ENCODE results near the gene CYP2W1.

The CYP2W1 gene

GRCh38 chr7:1013581-1013980 lies 30.6 kb downstream of the CYP2W1 start (continued):
- TF ChIP-seq ZBTB11 (tag by site-specific recombination; conservative IDR thresholded peaks at IDR 0.05; ENCODE audit: low read depth) (no peak), ZNF2 (tag by site-specific recombination; IDR thresholded peaks at IDR 0.05) (no peak), ZIC2 (tag by site-specific recombination; IDR thresholded peaks at IDR 0.05) (no peak), ZNF626 (tag by site-specific recombination; IDR thresholded peaks at IDR 0.05) (no peak), ZNF140 (tag by site-specific recombination; IDR thresholded peaks at IDR 0.05) (no peak)

GRCh38 chr7:1014681-1015080 lies 31.7 kb downstream of the CYP2W1 start:
- CTCF ChIA-PET: no interaction called here
- POLR2A ChIA-PET: no interaction called here
- Histone ChIP-seq H3K9me3 (ENCODE audit: control insufficient read depth, insufficient read depth, low read depth, low read length) (no peaks in the 10 kb centered on the region), H3K27ac (ENCODE audit: extremely low read depth, low read depth, low read length) (no peak overlapping the region), H3K4me1 (ENCODE audit: control insufficient read depth, insufficient read depth, low read length) (no peaks in the 10 kb centered on the region), H3K4me3 (ENCODE audit: low read depth, low read length) (no peak overlapping the region), H3K36me3 (ENCODE audit: control insufficient read depth in 2 of 2, insufficient read depth in 1 of 2, low read length in 2 of 2) (peaks cover 0 to under 1% of the 10 kb centered on the region in 2 experiments; a peak in 1 of 3 replicates)
- no peak for TF ChIP-seq SETDB1 (IDR thresholded peaks at IDR 0.05; ENCODE audit: insufficient read length, low read length)
- no peak for TF ChIP-seq BCL6B (tag by site-specific recombination; IDR thresholded peaks at IDR 0.05)
- no peak for TF ChIP-seq ZNF670 (tag by site-specific recombination; IDR thresholded peaks at IDR 0.05; ENCODE audit: low read depth)
- TF ChIP-seq ZNF274 (IDR thresholded peaks at IDR 0.05; ENCODE audit: low read length): no peak
- no peak for TF ChIP-seq ZNF274 (tag by site-specific recombination; IDR thresholded peaks at IDR 0.05; ENCODE audit: borderline replicate concordance)
- no peak for TF ChIP-seq ZNF311 (tag by site-specific recombination; IDR thresholded peaks at IDR 0.05; ENCODE audit: borderline replicate concordance)
- no peak for TF ChIP-seq ZNF280C (tag by site-specific recombination; IDR thresholded peaks at IDR 0.05)
- TF ChIP-seq TCF7L2 (IDR thresholded peaks at IDR 0.05; ENCODE audit: borderline replicate concordance, low read depth, low read length): no peak
- TF ChIP-seq ZNF692 (tag by site-specific recombination; IDR thresholded peaks at IDR 0.05): no peak
- no peak for TF ChIP-seq ZNF596 (tag by site-specific recombination; IDR thresholded peaks at IDR 0.05)

All from HEK293 (cell line).